T-cell (primary cell): Measurements from ENCODE around the gene HSPB6. TPM values are rescaled to one million over a fixed set of nuclear protein-coding genes. Genes with fewer than 3 reads are reported as not detected.

Experiments used
- ATAC-seq, 4 experiments: fragments of 200-7000 bp in 3 of 4; fragments of 150-1000 bp in 1 of 4; cut with Tn5 transposase; replicated peaks in 1 of 4; 1 replicate in 3 of 4; 2 replicates in 1 of 4; pipeline ENCODE4 v1.10.0; 2021; ENCODE audit warnings: moderate library complexity in 3 of 4, mild to moderate bottlenecking in 2 of 4, moderate number of reproducible peaks in 1 of 4
- CTCF ChIA-PET, 2 donors: fragments of 300-600 bp; sonication (Branson Sonifier 250); formaldehyde crosslinking; loops; one replicate each; lab custom pipeline; 2022; ENCODE audit warnings: antibody characterized with exemption in 2 of 2; lab: Charles Lee
- POLR2A ChIA-PET, 2 donors: fragments of 300-600 bp; sonication (Branson Sonifier 250); formaldehyde crosslinking; loops; one replicate each; lab custom pipeline; 2022; ENCODE audit warnings: antibody characterized with exemption in 2 of 2; lab: Charles Lee
- DNase-seq, 35 experiments: peaks; one replicate each; pipeline versions ENCODE4 v3.0.0 to v3.0.0-alpha.2; 2013 to 2023
- H3K27ac ChIP-seq: one replicate; pipeline ENCODE4 v1.5.1; 2013; ENCODE audit warnings: low read length
- H3K27me3 ChIP-seq, 2 experiments: replicated peaks in 1 of 2; 1 replicate in 1 of 2; 2 replicates in 1 of 2; pipeline versions ENCODE4 v1.6.1 to v1.7.0; 2013; ENCODE audit warnings: low read length in 1 of 2, mixed read lengths in 1 of 2; ENCODE audit not compliant: control insufficient read depth in 2 of 2, insufficient read depth in 2 of 2; ENCODE audit errors: extremely low read depth in 1 of 2
- H3K36me3 ChIP-seq, 2 donors: 1 replicate in 1 of 2; 2 replicates in 1 of 2; pipeline versions ENCODE4 v1.6.1 to v1.7.0; 2013; ENCODE audit warnings: low read length in 1 of 2; ENCODE audit not compliant: control insufficient read depth in 2 of 2, insufficient read depth in 1 of 2; ENCODE audit errors: extremely low read depth in 1 of 2
- H3K4me1 ChIP-seq, 2 experiments: 1 replicate in 1 of 2; 2 replicates in 1 of 2; pipeline versions ENCODE4 v1.6.1 to v1.7.0; 2013; ENCODE audit warnings: low read length in 2 of 2, mixed read lengths in 1 of 2; ENCODE audit not compliant: insufficient read depth in 2 of 2, control insufficient read depth in 1 of 2; ENCODE audit errors: extremely low read depth in 1 of 2
- H3K4me3 ChIP-seq, 2 donors: 1 replicate in 1 of 2; 2 replicates in 1 of 2; pipeline versions ENCODE4 v1.5.1 to v1.7.0; 2013; ENCODE audit warnings: mild to moderate bottlenecking in 2 of 2, low read length in 1 of 2, moderate library complexity in 1 of 2; ENCODE audit not compliant: control insufficient read depth in 1 of 2; ENCODE audit errors: extremely low read depth in 1 of 2
- H3K9me3 ChIP-seq: 2 replicates; pipeline ENCODE4 v1.7.0; 2013
- H3K27ac Mint-ChIP-seq, 2 donors: one replicate each; pipeline ENCODE4 v1.8.0; 2020 to 2021; ENCODE audit warnings: mild to moderate bottlenecking in 2 of 2, mixed read lengths in 2 of 2
- H3K27me3 Mint-ChIP-seq, 2 donors: one replicate each; pipeline ENCODE4 v1.8.0; 2021 to 2022; ENCODE audit warnings: mixed read lengths in 2 of 2
- H3K36me3 Mint-ChIP-seq: one replicate; pipeline ENCODE4 v1.8.0; 2021; ENCODE audit warnings: mixed read lengths
- H3K4me1 Mint-ChIP-seq, 3 donors: one replicate each; pipeline ENCODE4 v1.8.0; 2020 to 2022; ENCODE audit warnings: mixed read lengths in 3 of 3, mild to moderate bottlenecking in 1 of 3
- H3K4me3 Mint-ChIP-seq, 3 donors: one replicate each; pipeline ENCODE4 v1.8.0; 2020 to 2022; ENCODE audit warnings: mild to moderate bottlenecking in 3 of 3, mixed read lengths in 3 of 3, moderate library complexity in 3 of 3
- H3K9me3 Mint-ChIP-seq, 3 donors: one replicate each; pipeline ENCODE4 v1.8.0; 2020 to 2022; ENCODE audit warnings: mixed read lengths in 3 of 3
- WGBS: methylation state at CpG from one replicate; pipeline ENCODE4 v1.1.5; 2013; ENCODE audit warnings: missing lambda C conversion rate; ENCODE audit not compliant: insufficient coverage; 5-methylcytosine and 5-hydroxymethylcytosine counted together
- total RNA-seq, 35 experiments: library from RNA in 6 of 35; stranded (reverse) in 6 of 35; fragments of 120-200 nt in 1 of 35; gene quantifications; one replicate each; pipeline versions ENCODE4 v1.2.1 to v1.2.4 and lab custom pipeline; 2013 to 2026

HSPB6 gene
- total RNA-seq, 5 donors from 2014 or later (not counting 1 experiment from before 2014, with no cell fraction given): 0.44 to 0.69 (median 0.51) TPM; not detected in 2

GRCh38 chr19:35729021-35729420, 27.8 kb downstream of the HSPB6 start:
- H3K27ac Mint-ChIP-seq: no peak overlapping the region
- Histone ChIP-seq H3K36me3 (peaks cover 40 to 98% of the 10 kb centered on the region in 2 donors), H3K9me3 (no peaks in the 10 kb centered on the region), H3K4me1 (no peaks in the 10 kb centered on the region), H3K27me3 (no peaks in the 10 kb centered on the region), H3K4me3 (no peak overlapping the region), H3K27ac (no peak overlapping the region)
- no peaks in the 10 kb centered on the region for H3K9me3 Mint-ChIP-seq
- WGBS: 97% methylated on average over 14 of the region's 18 CpGs
- peaks cover 1 to 21% (median 4%) of the 10 kb centered on the region in 3 donors for H3K4me1 Mint-ChIP-seq
- ChIA-PET POLR2A (no interaction called here), CTCF (no interaction called here)
- peaks cover 58% of the 10 kb centered on the region for H3K36me3 Mint-ChIP-seq
- H3K4me3 Mint-ChIP-seq: no peak overlapping the region
- ATAC-seq: no peak
- no peak for DNase-seq
- H3K27me3 Mint-ChIP-seq: no peaks in the 10 kb centered on the region

GRCh38 chr19:35727956-35728706, 28.7 kb downstream of the HSPB6 start:
- Mint-ChIP-seq H3K9me3 (no peaks in the 10 kb centered on the region), H3K27ac (no peak overlapping the region), H3K4me3 (no peak overlapping the region), H3K36me3 (peaks cover 60% of the 10 kb centered on the region), H3K27me3 (no peaks in the 10 kb centered on the region), H3K4me1 (peaks cover 0 to 18% (median 2%) of the 10 kb centered on the region in 3 donors)
- H3K4me1 ChIP-seq: no peaks in the 10 kb centered on the region
- CTCF ChIA-PET: interaction anchor here in 1 of 2 donors (0.7 kb wide), 1 partner anchor 124 kb away, joined by 3 read pairs; the partner anchor contains the start of gene NPHS1
- DNase-seq: no peak
- no peaks in the 10 kb centered on the region for H3K27me3 ChIP-seq
- H3K9me3 ChIP-seq: no peaks in the 10 kb centered on the region
- no peak overlapping the region for H3K4me3 ChIP-seq
- WGBS: 97% methylated on average over 17 of the region's 19 CpGs
- H3K36me3 ChIP-seq: peaks cover 41 to 98% of the 10 kb centered on the region in 2 donors
- ATAC-seq: no peak
- no peak overlapping the region for H3K27ac ChIP-seq
- POLR2A ChIA-PET: no interaction called here

- H3K36me3 Mint-ChIP-seq: peaks cover 64% of the 10 kb centered on the region
- no peaks in the 10 kb centered on the region for H3K9me3 Mint-ChIP-seq
- no peaks in the 10 kb centered on the region for H3K27me3 Mint-ChIP-seq
- no peak for ATAC-seq
- ChIA-PET POLR2A (interaction anchor here in 1 of 2 donors (0.7 kb wide), 1 partner anchor 127 kb away, joined by 8 read pairs; no protein-coding TSS in a partner anchor), CTCF (interaction anchor here in 1 of 2 donors (0.7 kb wide), 1 partner anchor 125 kb away, joined by 3 read pairs; the partner anchor contains the start of gene NPHS1)
- no peak overlapping the region for H3K27ac Mint-ChIP-seq
- no peaks in the 10 kb centered on the region for H3K4me1 ChIP-seq
- WGBS: 98% methylated on average over 17 of the region's 25 CpGs
- no peak overlapping the region for H3K27ac ChIP-seq
- no peak overlapping the region for H3K4me3 Mint-ChIP-seq
- H3K4me1 Mint-ChIP-seq: peaks cover 0 to 18% (median 5%) of the 10 kb centered on the region in 3 donors
- H3K36me3 ChIP-seq: peaks cover 47 to 99% of the 10 kb centered on the region in 2 donors
- DNase-seq: no peak
- no peak overlapping the region for H3K4me3 ChIP-seq
- H3K9me3 ChIP-seq: no peaks in the 10 kb centered on the region
- no peaks in the 10 kb centered on the region for H3K27me3 ChIP-seq
Measured at GRCh38 chr19:35727053-35727955, 29.5 kb downstream of the HSPB6 start.

- H3K4me1 Mint-ChIP-seq: peaks cover 11% of the 10 kb centered on the region in 3 donors
- WGBS: 96% methylated on average over 13 of the region's 23 CpGs
- H3K27me3 Mint-ChIP-seq: no peaks in the 10 kb centered on the region
- H3K27ac Mint-ChIP-seq: no peak overlapping the region
- H3K9me3 Mint-ChIP-seq: no peaks in the 10 kb centered on the region
- H3K27me3 ChIP-seq: no peaks in the 10 kb centered on the region
- no peak overlapping the region for H3K4me3 Mint-ChIP-seq
- H3K27ac ChIP-seq: no peak overlapping the region
- peaks cover 61% of the 10 kb centered on the region for H3K36me3 Mint-ChIP-seq
- peaks cover 52 to 93% of the 10 kb centered on the region in 2 donors for H3K36me3 ChIP-seq
- H3K4me1 ChIP-seq: peaks cover 0 to 2% of the 10 kb centered on the region in 2 experiments
- ChIA-PET CTCF (no interaction called here), POLR2A (interaction anchor here in 1 of 2 donors (0.5 kb wide), 1 partner anchor 73 kb away, joined by 7 read pairs; no protein-coding TSS in a partner anchor)
- ATAC-seq (no peak), DNase-seq (no peak)
- H3K4me3 ChIP-seq: no peak overlapping the region
- no peaks in the 10 kb centered on the region for H3K9me3 ChIP-seq
Measured at GRCh38 chr19:35725216-35725861, 31.5 kb downstream of the HSPB6 start.

GRCh38 chr19:35724560-35724959, 32.3 kb downstream of the HSPB6 start:
- ATAC-seq: no peak
- no peak overlapping the region for H3K4me3 Mint-ChIP-seq
- peaks cover 57% of the 10 kb centered on the region for H3K36me3 Mint-ChIP-seq
- WGBS: 98% methylated on average over 9 of the region's 12 CpGs
- H3K27me3 Mint-ChIP-seq: no peaks in the 10 kb centered on the region
- DNase-seq: no peak
- Histone ChIP-seq H3K4me1 (peaks cover 0 to 8% of the 10 kb centered on the region in 2 experiments), H3K27ac (no peak overlapping the region), H3K27me3 (no peaks in the 10 kb centered on the region), H3K9me3 (no peaks in the 10 kb centered on the region), H3K4me3 (no peak overlapping the region), H3K36me3 (peaks cover 49 to 89% of the 10 kb centered on the region in 2 donors)
- ChIA-PET CTCF (no interaction called here), POLR2A (interaction anchor here in 1 of 2 donors (1.2 kb wide), 1 partner anchor 23 kb away, joined by 3 read pairs; no protein-coding TSS in a partner anchor)
- H3K4me1 Mint-ChIP-seq: peaks cover 12 to 16% (median 15%) of the 10 kb centered on the region in 3 donors
- H3K9me3 Mint-ChIP-seq: no peaks in the 10 kb centered on the region
- H3K27ac Mint-ChIP-seq: peak overlapping the region in 1 of 2 donors; percentile 28
